VCaP (cell line): ENCODE measurements around the gene FSHR.

ENCODE experiments used
- H3K27ac ChIP-seq: fragments of 450-650 bp; 2 replicates; pipeline ENCODE4 v1.5.1; 2017
- TF ChIP-seq, protein P1 (sequence below): fragments of 450-650 bp; conservative IDR thresholded peaks from 2 replicates; pipeline ENCODE4 v1.5.1; 2017; ENCODE audit warnings: mild to moderate bottlenecking, moderate library complexity

FSHR gene

DNA sequence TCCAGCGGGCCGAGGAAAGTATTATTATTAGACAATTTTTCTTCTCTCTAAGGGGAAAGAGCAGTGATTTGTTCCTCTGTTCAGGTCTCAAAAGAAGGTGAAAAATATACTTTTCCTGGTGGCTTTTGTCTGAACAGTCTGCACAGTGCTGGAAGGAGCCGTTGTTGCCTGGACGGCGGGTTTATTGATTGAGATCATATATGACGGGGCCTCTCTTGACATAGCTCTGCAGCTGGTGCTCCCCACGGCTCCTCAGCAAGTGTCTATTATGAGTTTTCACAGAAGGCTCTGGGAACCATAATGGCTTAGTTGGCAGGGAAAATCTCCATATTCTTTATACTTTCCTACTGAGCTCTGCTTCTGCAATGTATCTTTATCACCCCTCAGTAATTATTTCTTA, 42.9 kb downstream of the FSHR start:
- TF ChIP-seq, protein P1, sequence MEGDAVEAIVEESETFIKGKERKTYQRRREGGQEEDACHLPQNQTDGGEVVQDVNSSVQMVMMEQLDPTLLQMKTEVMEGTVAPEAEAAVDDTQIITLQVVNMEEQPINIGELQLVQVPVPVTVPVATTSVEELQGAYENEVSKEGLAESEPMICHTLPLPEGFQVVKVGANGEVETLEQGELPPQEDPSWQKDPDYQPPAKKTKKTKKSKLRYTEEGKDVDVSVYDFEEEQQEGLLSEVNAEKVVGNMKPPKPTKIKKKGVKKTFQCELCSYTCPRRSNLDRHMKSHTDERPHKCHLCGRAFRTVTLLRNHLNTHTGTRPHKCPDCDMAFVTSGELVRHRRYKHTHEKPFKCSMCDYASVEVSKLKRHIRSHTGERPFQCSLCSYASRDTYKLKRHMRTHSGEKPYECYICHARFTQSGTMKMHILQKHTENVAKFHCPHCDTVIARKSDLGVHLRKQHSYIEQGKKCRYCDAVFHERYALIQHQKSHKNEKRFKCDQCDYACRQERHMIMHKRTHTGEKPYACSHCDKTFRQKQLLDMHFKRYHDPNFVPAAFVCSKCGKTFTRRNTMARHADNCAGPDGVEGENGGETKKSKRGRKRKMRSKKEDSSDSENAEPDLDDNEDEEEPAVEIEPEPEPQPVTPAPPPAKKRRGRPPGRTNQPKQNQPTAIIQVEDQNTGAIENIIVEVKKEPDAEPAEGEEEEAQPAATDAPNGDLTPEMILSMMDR, result no peak

DNA sequence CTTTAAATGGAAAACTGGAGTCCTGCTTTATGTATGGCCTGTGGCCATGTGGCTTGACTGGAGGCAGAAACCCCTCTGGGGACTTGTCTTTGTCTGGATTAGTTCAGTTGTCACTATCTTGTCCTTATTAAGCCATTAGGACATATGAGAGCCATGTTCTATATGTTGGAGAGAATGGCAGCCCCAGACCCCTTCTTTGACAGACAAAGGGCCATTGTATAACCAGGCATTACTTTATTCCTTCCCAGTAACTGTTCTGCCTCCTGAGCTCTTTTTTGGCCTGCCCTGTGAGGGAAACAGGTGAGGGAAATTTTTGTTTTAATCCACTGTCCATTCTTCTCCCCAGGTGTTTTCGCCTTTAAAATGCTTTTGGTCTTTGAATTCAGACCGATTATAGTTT, 43.3 kb downstream of the FSHR start:
- TF ChIP-seq, protein P1, result no peak
- no peak overlapping the region for H3K27ac ChIP-seq

More for the DNA sequence above, 42.9 kb downstream of the FSHR start:
- no peak overlapping the region for H3K27ac ChIP-seq

DNA sequence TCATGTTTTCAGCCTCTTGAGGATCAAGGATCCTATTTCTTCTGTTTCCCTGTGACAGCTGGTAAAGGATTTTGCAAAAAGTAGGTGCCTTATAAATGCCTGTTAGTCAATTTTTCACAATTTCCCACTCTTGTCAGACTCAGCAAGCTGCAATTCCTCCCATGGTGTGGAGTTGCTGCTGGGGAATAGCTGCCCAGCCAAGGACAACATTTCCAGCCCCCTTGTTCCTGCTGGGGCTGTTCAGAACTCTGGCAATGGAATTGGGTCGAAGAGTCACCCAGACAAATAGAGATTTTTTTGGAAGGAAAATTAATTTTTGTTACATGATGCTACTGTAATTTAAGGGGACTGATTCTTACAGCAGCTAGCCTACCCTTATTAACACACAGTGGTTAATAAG, 43.7 kb downstream of the FSHR start:
- TF ChIP-seq, protein P1, result no peak
- no peak overlapping the region for H3K27ac ChIP-seq

DNA sequence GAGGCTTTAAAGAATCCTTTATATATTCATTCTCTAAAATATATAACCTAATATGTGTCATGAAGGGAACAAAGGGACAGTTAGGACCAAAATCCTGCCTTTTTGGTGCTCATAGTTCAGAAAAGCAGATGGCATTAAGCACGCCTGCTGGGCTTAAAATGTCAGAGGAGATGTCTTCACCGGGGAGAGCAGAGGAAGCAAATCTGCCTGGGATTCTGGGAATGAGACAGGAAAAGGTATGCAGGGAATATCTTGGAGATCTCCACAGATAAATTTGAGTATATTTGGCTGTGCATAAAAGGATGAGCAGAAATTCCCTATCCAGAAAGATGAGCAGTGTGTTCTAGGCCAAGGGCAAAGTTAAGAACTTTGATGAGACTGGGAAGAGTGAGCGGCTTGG, 45.5 kb downstream of the FSHR start:
- no peak overlapping the region for H3K27ac ChIP-seq
- TF ChIP-seq, protein P1, result no peak

DNA sequence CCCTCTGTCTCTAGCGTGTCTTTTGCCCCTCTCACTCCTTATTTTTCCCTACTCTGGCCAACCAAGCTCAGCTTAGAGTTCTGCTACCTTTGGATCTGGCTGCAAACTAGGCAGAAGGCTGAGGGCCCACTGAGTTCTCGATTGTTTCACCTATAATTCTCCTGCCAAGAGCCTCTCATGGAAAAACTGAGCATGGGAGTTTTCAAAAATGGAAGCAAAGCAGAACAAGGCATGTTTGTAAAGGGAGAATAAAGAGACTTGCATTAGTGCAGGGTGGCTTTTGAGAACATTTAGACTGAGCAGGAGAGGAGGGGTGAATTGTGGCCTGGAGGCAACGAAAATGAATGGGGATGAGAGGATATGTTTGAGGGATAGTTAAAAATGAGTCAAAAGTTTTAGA, 45.9 kb downstream of the FSHR start:
- no peak overlapping the region for H3K27ac ChIP-seq
- TF ChIP-seq, protein P1, result no peak

DNA sequence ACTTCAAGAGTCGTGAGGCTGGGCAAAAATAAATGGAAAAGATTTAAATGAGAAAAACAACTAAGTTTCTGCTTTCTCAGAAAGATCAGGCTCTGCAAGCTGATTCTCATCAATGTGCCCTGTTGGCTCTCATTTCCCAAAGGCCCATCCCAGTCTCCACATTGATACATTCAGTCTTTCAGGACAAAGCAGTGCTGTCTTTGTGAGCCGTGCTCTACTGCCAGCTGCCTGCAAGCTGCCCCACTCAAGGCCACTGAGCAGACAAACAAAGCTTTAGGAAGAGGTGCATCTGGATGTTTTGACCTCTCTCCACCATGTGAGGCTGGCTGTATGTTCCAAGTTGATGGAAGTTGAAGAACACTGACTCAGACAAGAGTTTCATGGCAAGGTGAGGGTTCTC, 48.8 kb downstream of the FSHR start:
- TF ChIP-seq, protein P1, result no peak
- H3K27ac ChIP-seq, result no peak overlapping the region

DNA sequence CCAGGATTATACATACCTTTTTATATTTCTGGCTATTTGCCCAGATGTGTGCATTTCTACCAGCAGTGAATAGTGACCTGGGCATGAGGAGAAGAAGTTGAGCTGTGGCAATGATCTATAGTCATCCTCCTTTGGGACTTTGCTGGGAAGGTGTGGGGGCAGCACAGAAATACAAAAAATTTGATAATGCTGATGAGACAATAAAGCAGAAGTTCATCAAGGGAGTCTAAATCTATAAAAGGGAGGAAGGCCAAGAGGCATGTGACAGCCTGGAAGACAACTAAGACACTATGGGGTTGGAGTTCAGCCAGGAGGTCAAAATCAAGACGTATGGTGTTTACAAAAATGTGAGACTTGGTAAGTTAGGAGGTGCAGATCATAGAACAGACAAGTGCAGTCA, 52.2 kb downstream of the FSHR start:
- no peak overlapping the region for H3K27ac ChIP-seq
- TF ChIP-seq, protein P1, result no peak

DNA sequence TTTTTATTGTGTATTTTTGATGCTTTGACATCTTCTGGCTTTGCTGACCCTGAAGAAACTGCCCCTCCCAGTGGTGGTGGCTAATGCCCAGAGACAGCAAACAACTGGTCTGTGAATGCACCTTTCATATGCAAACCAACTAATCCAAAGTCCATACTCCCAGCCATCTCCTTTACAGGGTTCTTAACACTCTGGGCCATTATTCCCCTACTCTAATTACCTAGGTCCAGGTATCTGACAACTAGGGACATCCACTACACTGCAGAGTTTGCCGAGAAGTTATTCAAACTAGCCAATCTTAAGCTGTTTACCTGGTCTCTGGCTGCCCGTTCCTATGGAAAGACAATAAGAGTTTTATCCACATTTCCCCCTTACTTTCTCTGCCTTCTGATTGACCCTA, 73.6 kb downstream of the FSHR start:
- TF ChIP-seq, protein P1, result no peak
- no peak overlapping the region for H3K27ac ChIP-seq
